Natural killer cell (primary cell): Measurements from ENCODE around the gene GALNT13. TPM values are rescaled to one million over a fixed set of nuclear protein-coding genes. Genes with fewer than 3 reads are reported as not detected.

Source experiments
- ATAC-seq, 3 donors: fragments of 150-1000 bp in 2 of 3; fragments of 200-7000 bp in 1 of 3; cut with Tn5 transposase; 1 replicate in 1 of 3; 2 replicates in 2 of 3; pipeline ENCODE4 v1.10.0; 2021; ENCODE audit warnings: mild to moderate bottlenecking in 2 of 3, moderate library complexity in 2 of 3
- DNase-seq, 2 donors: peaks; one replicate each; pipeline versions ENCODE4 v3.0.0 to v3.0.0-alpha.2; 2013 to 2021; ENCODE audit warnings: mixed read lengths in 1 of 2
- H3K27ac ChIP-seq: one replicate; pipeline ENCODE4 v1.5.1; 2013; ENCODE audit warnings: mild to moderate bottlenecking, low read length
- H3K27me3 ChIP-seq: one replicate; pipeline ENCODE4 v1.6.1; 2013; ENCODE audit warnings: low read length; ENCODE audit not compliant: control insufficient read depth, insufficient read depth
- H3K36me3 ChIP-seq: one replicate; pipeline ENCODE4 v1.6.1; 2013; ENCODE audit warnings: low read length; ENCODE audit not compliant: control insufficient read depth, insufficient read depth
- H3K4me1 ChIP-seq: one replicate; pipeline ENCODE4 v1.6.1; 2013; ENCODE audit warnings: low read length; ENCODE audit not compliant: control insufficient read depth, insufficient read depth
- H3K4me3 ChIP-seq: one replicate; pipeline ENCODE4 v1.5.1; 2013; ENCODE audit warnings: low read length
- H3K9me3 ChIP-seq: one replicate; pipeline ENCODE4 v1.6.1; 2013; ENCODE audit warnings: low read length; ENCODE audit not compliant: control insufficient read depth, insufficient read depth
- H3K27ac Mint-ChIP-seq, 2 donors: one replicate each; pipeline ENCODE4 v1.8.0; 2022; ENCODE audit warnings: mild to moderate bottlenecking in 2 of 2, mixed read lengths in 2 of 2, moderate library complexity in 1 of 2
- H3K27me3 Mint-ChIP-seq, 2 donors: one replicate each; pipeline ENCODE4 v1.8.0; 2022; ENCODE audit warnings: low read depth in 2 of 2, mixed read lengths in 2 of 2
- H3K36me3 Mint-ChIP-seq: one replicate; pipeline ENCODE4 v1.8.0; 2022; ENCODE audit warnings: mixed read lengths
- H3K4me1 Mint-ChIP-seq, 2 donors: one replicate each; pipeline ENCODE4 v1.8.0; 2022; ENCODE audit warnings: mixed read lengths in 2 of 2
- H3K4me3 Mint-ChIP-seq: one replicate; pipeline ENCODE4 v1.8.0; 2022; ENCODE audit warnings: mild to moderate bottlenecking, moderate library complexity, mixed read lengths
- H3K9me3 Mint-ChIP-seq, 2 donors: one replicate each; pipeline ENCODE4 v1.8.0; 2022; ENCODE audit warnings: mixed read lengths in 2 of 2
- WGBS: methylation state at CpG from one replicate; pipeline ENCODE4 v1.1.7; 2013; ENCODE audit warnings: missing lambda C conversion rate; ENCODE audit not compliant: insufficient coverage; 5-methylcytosine and 5-hydroxymethylcytosine counted together
- intact Hi-C: fragments of 100-400 bp; cut with micrococcal nuclease; formaldehyde crosslinking; loops from one replicate; pipeline ENCODE4 v1.14.2; 2022
- total RNA-seq, 4 donors: library from RNA; stranded (reverse); fragments of 120-200 nt in 1 of 4; gene quantifications; one replicate each; pipeline versions ENCODE4 v1.2.3 to v1.2.4, GENCODE V29; 2013 to 2022
- TF ChIP-seq, protein P1 (sequence below): fragments of 200-600 bp; IDR thresholded peaks from one replicate; pipeline ENCODE4 v1.8.0; 2022; ENCODE audit warnings: antibody characterized with exemption

The GALNT13 gene
- total RNA-seq, 3 donors from 2014 or later (not counting 1 experiment from before 2014, with no cell fraction given) = not detected

DNA sequence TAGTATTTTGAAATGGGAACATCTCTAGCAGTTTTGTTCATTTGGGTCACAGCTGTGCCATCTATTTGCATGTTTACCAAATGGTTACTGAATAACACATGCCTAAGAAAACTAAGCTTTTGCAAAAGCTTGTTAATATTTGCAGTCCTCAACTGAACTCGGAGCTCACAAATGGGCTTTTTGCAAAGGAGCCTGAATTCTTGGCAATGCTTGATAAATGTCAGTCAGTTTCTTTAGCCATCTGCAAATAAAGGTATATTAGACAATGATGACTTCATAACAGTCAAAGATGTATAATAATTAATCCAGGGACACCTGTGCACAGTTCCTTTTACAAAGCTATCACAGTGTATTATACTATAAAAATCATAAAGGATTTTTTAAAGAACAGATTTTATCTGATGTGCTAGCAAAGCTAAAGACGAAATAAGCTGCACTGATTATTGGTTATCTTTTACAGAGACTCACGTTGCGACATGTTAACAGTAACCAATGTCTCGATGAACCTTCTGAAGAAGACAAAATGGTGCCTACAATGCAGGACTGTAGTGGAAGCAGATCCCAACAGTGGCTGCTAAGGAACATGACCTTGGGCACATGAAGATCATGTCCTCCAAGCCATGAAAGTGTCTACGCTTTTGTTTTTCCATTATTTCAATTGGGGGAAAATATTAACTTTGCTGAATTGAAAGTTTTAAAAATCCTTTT, 578.4 kb downstream of the GALNT13 start:
- intact Hi-C loops = no loop called here
- no peaks in the 10 kb centered on the region for H3K4me1 ChIP-seq
- H3K36me3 Mint-ChIP-seq = no peaks in the 10 kb centered on the region
- TF ChIP-seq, protein P1, sequence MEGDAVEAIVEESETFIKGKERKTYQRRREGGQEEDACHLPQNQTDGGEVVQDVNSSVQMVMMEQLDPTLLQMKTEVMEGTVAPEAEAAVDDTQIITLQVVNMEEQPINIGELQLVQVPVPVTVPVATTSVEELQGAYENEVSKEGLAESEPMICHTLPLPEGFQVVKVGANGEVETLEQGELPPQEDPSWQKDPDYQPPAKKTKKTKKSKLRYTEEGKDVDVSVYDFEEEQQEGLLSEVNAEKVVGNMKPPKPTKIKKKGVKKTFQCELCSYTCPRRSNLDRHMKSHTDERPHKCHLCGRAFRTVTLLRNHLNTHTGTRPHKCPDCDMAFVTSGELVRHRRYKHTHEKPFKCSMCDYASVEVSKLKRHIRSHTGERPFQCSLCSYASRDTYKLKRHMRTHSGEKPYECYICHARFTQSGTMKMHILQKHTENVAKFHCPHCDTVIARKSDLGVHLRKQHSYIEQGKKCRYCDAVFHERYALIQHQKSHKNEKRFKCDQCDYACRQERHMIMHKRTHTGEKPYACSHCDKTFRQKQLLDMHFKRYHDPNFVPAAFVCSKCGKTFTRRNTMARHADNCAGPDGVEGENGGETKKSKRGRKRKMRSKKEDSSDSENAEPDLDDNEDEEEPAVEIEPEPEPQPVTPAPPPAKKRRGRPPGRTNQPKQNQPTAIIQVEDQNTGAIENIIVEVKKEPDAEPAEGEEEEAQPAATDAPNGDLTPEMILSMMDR = no peak
- H3K27ac Mint-ChIP-seq = no peak overlapping the region
- no peak overlapping the region for H3K4me3 Mint-ChIP-seq
- no peaks in the 10 kb centered on the region for H3K9me3 ChIP-seq
- no peak overlapping the region for H3K4me3 ChIP-seq
- H3K27me3 ChIP-seq = no peaks in the 10 kb centered on the region
- peaks cover 0 to 4% of the 10 kb centered on the region in 2 donors for H3K4me1 Mint-ChIP-seq
- 70% methylated on average over 5 of the region's 6 CpGs for WGBS
- no peaks in the 10 kb centered on the region for H3K27me3 Mint-ChIP-seq
- H3K36me3 ChIP-seq = no peaks in the 10 kb centered on the region
- no peak for ATAC-seq
- DNase-seq = no peak
- H3K9me3 Mint-ChIP-seq = peaks cover 4 to 8% of the 10 kb centered on the region in 2 donors
- no peak overlapping the region for H3K27ac ChIP-seq

DNA sequence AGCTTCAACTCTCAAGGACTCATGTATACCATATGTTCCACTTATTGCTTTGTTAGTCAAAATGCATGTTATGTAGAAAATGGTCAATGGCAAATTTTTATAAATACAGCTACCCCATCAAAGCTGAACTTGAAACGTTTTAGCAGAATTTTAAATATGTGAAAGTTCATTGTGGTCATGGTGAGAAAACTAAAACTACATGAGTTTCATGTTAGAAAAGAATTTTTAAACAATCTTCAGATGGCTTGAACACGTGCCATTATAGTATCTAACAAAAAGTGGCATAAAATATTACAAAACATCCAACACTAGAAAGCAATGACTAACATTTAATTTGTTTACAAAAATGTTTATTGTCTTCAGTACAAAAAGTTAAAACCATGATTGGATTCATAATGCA, 580.7 kb downstream of the GALNT13 start:
- TF ChIP-seq, protein P1 = no peak
- DNase-seq = no peak
- Histone ChIP-seq H3K27me3 (no peaks in the 10 kb centered on the region), H3K9me3 (no peaks in the 10 kb centered on the region), H3K4me1 (no peaks in the 10 kb centered on the region), H3K27ac (no peak overlapping the region), H3K36me3 (no peaks in the 10 kb centered on the region), H3K4me3 (no peak overlapping the region)
- Mint-ChIP-seq H3K27ac (no peak overlapping the region), H3K27me3 (no peaks in the 10 kb centered on the region), H3K36me3 (no peaks in the 10 kb centered on the region), H3K4me3 (no peak overlapping the region), H3K4me1 (peaks cover 0 to 4% of the 10 kb centered on the region in 2 donors), H3K9me3 (peaks cover 4 to 7% of the 10 kb centered on the region in 2 donors)
- no CpG with 5 or more reads among the region's 2 CpGs for WGBS
- ATAC-seq = no peak
- intact Hi-C loops = no loop called here

DNA sequence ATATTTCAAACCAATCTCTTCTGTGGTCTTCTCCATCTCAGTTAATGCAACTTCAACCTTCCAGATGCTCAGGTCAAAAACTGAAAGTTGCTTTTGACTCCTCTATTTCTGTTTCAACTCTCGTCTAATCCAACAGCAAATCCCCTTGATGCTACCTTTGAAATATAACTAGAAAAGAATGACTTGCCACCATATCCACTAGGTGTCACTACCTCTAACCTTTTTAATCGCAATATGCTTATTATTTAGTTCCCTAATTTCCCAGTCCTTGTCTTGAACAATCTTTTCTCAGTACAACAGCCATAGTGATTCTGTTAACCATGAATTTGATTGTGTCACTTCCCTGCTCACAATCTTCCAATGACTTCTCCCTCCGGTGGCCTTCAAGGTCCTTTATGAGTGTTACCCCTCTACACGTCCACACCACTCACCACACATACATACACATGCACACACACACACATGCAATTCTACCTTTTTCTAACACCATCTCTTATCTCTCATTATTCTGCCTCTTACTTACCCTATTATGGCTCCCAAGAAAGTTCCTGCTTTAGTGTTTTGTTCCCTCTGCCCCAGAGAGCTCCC, 581.3 kb downstream of the GALNT13 start:
- TF ChIP-seq, protein P1 = no peak
- intact Hi-C loops = no loop called here
- Mint-ChIP-seq H3K4me1 (peaks cover 0 to 4% of the 10 kb centered on the region in 2 donors), H3K9me3 (peaks cover 4 to 8% of the 10 kb centered on the region in 2 donors), H3K27ac (no peak overlapping the region), H3K36me3 (no peaks in the 10 kb centered on the region), H3K4me3 (no peak overlapping the region), H3K27me3 (no peaks in the 10 kb centered on the region)
- no peaks in the 10 kb centered on the region for H3K36me3 ChIP-seq
- 41% methylated on average over 4 of the region's 4 CpGs for WGBS
- no peak for ATAC-seq
- H3K27ac ChIP-seq = no peak overlapping the region
- no peak overlapping the region for H3K4me3 ChIP-seq
- DNase-seq = peak in 1 of 2 donors; percentile 1
- no peaks in the 10 kb centered on the region for H3K9me3 ChIP-seq
- H3K4me1 ChIP-seq = no peaks in the 10 kb centered on the region
- H3K27me3 ChIP-seq = no peaks in the 10 kb centered on the region
